GM13976 (cell line): ENCODE data around the gene IGF2.
A peak's percentile ranks its signal among the peaks of the same experiment; 100 is the strongest.

Experiments
- DNase-seq: peaks from one replicate; pipeline ENCODE4 v3.0.0; 2012; ENCODE audit warnings: low spot score
- in situ Hi-C: fragments of 300-500 bp; cut with MboI; formaldehyde crosslinking; loops from one replicate; pipeline ENCODE4 v1.12.0; 2022; ENCODE audit warnings: low sequenced_read_pairs, mixed read lengths, inconsistent platforms; ENCODE audit not compliant: unreplicated experiment
- TF ChIP-seq, protein P1 (sequence below): IDR thresholded peaks from 2 replicates; pipeline ENCODE4 v1.5.1; 2012; ENCODE audit warnings: borderline replicate concordance, mild to moderate bottlenecking; ENCODE audit not compliant: insufficient read depth; ENCODE audit errors: extremely low read depth, missing control alignments, control extremely low read depth

The IGF2 gene, protein sequence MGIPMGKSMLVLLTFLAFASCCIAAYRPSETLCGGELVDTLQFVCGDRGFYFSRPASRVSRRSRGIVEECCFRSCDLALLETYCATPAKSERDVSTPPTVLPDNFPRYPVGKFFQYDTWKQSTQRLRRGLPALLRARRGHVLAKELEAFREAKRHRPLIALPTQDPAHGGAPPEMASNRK

DNA sequence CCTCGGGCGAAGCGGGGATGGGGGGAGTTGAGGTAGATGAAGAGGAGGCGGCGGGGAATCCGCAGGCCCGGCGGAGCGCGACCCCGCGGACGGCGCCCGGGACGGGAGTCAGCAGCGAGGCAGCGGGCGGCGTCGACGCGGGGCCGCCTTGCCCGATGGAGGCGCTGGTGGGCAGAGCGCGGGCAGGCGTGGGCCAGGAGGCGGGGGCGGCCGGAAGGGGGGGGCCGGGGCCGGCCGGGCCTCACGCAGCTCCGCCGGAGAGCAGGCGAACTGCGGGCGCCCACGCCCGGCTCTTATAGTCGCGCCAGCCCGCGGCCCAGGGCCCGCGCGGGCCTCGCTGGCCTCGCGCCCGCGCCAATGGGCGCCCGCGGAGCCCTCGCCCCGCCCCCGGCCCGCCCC is at the start of gene IGF2:
IGF2 (minus strand) TSS at position 267 of the 399 bp plus-strand sequence. CDS start 3,866 bp downstream, outside the sequence.
- DNase-seq, result no peak
- in situ Hi-C loops, result no loop called here

GRCh38 chr11:2188745-2189144 is 49.6 kb upstream of the IGF2 start:
- in situ Hi-C loops, result no loop called here
- no peak for DNase-seq
- TF ChIP-seq, protein P1, sequence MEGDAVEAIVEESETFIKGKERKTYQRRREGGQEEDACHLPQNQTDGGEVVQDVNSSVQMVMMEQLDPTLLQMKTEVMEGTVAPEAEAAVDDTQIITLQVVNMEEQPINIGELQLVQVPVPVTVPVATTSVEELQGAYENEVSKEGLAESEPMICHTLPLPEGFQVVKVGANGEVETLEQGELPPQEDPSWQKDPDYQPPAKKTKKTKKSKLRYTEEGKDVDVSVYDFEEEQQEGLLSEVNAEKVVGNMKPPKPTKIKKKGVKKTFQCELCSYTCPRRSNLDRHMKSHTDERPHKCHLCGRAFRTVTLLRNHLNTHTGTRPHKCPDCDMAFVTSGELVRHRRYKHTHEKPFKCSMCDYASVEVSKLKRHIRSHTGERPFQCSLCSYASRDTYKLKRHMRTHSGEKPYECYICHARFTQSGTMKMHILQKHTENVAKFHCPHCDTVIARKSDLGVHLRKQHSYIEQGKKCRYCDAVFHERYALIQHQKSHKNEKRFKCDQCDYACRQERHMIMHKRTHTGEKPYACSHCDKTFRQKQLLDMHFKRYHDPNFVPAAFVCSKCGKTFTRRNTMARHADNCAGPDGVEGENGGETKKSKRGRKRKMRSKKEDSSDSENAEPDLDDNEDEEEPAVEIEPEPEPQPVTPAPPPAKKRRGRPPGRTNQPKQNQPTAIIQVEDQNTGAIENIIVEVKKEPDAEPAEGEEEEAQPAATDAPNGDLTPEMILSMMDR, result no peak

More for the DNA sequence above, at the start of gene IGF2:
- TF ChIP-seq, protein P1, result no peak

DNA sequence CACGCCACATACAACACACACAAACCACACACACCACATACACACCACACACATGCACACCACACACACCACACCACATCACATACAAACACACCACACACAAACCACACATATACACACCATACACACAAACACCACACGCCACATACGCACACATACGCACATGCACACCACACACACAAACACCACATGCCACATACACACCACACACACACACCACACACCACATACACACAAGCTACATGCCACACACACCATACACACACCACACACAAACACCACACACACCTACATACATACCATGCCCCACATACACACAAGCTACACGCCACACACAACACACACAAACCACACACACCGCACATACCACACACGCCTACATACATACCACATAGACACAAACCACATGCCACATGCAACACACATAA is 48.1 kb upstream of the IGF2 start:
- TF ChIP-seq, protein P1, result no peak
- in situ Hi-C loops, result no loop called here
- DNase-seq, result no peak

- peak; percentile 60 for DNase-seq
- TF ChIP-seq, protein P1, result no peak
- in situ Hi-C loops, result no loop called here
These were observed 47.6 kb upstream of the IGF2 start for GRCh38 chr11:2186669-2187279.

- in situ Hi-C loops, result no loop called here
- no peak for DNase-seq
- TF ChIP-seq, protein P1, result no peak
These were observed 46.3 kb upstream of the IGF2 start for GRCh38 chr11:2185324-2186085.

DNA sequence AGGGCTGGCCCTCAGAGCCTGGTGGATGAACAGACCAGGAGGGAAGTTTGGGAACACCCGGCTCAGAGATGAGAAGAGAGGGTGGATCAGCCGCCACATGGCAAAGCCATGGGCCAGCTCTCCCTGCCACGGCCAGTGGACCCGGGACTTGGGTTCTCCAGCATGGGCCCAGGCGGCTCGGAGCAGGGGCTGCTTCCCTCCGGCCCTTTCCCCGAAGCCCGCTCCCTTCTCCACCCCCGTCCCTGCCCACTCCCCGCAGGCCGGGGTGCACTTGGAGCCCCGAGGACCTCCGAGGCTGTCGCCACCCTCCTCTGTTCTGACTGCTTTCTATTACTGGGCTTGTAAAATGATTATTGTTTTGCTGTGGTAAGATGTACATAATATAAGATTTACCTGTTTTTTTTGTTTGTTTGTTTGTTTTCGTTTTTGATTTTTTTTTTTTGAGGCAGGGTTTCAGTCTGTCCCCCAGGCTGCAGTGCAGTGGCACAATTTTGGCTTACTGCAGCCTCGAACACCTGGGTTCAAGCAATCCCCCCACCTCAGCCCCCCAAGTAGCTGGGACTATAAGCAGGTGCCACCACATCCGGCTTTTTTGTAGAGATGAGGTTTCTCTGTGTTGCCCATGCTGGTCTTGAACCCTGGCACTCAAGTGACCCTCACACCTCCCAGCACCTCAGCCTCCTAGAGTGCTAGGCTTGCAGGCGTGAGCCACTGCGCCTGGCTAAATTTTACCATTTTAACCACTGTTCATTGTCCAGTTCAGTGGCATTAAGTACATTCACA is 43.7 kb upstream of the IGF2 start:
- no peak for DNase-seq
- TF ChIP-seq, protein P1, result no peak
- in situ Hi-C loops, result no loop called here
